ENCODE results near the gene PARD3B. TPM values are rescaled to one million over a fixed set of nuclear protein-coding genes. Genes with fewer than 3 reads are reported as not detected.

The PARD3B gene
- total and polyA plus RNA-seq, 2 of the 13 experiments (the other 11 are each of a cell fraction or from before 2014, with no cell fraction given), result 0.71 to 2.3 TPM

DNA sequence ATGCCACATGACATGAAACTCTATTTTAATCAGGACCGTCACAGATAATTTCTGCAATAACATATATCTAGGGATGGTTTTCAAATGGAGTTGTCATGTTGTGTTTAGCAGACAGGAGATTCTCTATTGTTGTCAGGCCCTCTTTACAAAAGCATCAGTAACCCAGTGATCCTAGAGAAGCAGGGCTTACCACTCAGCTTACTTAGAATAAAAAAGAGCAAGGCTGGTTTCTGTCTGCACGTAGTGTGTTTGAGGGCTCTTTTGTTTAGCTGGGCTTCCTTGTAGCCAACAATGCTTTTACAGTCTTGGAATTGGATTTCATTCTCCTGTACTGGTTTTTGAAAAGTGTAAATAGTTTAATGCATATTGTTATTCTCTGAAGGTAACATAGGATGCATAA, 926.5 kb downstream of the PARD3B start (continued):
- TF ChIP-seq, protein P1, sequence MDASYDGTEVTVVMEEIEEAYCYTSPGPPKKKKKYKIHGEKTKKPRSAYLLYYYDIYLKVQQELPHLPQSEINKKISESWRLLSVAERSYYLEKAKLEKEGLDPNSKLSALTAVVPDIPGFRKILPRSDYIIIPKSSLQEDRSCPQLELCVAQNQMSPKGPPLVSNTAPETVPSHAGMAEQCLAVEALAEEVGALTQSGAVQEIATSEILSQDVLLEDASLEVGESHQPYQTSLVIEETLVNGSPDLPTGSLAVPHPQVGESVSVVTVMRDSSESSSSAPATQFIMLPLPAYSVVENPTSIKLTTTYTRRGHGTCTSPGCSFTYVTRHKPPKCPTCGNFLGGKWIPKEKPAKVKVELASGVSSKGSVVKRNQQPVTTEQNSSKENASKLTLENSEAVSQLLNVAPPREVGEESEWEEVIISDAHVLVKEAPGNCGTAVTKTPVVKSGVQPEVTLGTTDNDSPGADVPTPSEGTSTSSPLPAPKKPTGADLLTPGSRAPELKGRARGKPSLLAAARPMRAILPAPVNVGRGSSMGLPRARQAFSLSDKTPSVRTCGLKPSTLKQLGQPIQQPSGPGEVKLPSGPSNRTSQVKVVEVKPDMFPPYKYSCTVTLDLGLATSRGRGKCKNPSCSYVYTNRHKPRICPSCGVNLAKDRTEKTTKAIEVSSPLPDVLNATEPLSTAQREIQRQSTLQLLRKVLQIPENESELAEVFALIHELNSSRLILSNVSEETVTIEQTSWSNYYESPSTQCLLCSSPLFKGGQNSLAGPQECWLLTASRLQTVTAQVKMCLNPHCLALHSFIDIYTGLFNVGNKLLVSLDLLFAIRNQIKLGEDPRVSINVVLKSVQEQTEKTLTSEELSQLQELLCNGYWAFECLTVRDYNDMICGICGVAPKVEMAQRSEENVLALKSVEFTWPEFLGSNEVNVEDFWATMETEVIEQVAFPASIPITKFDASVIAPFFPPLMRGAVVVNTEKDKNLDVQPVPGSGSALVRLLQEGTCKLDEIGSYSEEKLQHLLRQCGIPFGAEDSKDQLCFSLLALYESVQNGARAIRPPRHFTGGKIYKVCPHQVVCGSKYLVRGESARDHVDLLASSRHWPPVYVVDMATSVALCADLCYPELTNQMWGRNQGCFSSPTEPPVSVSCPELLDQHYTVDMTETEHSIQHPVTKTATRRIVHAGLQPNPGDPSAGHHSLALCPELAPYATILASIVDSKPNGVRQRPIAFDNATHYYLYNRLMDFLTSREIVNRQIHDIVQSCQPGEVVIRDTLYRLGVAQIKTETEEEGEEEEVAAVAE (CRISPR knock-in tag; IDR thresholded peaks at IDR 0.05; ENCODE audit: borderline replicate concordance), result no peak
- TF ChIP-seq TBP (CRISPR knock-in tag; IDR thresholded peaks at IDR 0.05), result no peak

DNA sequence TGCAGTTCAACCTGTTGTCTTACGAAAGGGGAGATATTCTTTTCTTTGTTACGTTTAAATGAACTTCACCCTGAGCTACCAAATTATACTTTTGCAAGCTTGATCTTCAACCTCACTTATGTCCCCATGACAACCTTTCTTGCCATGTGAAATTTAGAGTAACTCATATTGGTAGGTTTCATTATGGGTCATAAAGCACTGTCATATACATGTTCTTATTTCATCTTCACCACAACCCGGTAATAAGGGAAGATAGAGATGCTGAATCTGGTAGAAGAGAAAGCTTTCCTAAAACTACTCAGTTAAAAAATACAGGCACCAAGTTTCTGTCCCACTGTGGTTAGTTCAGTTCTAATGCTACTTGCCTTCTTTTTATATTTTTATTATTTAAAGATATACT, 928.5 kb downstream of the PARD3B start:
- no peaks in the 10 kb centered on the region for H3K4me1 ChIP-seq (ENCODE audit: insufficient read depth, low read length)
- POLR2A ChIA-PET, result no interaction called here
- TF ChIP-seq, protein P2, sequence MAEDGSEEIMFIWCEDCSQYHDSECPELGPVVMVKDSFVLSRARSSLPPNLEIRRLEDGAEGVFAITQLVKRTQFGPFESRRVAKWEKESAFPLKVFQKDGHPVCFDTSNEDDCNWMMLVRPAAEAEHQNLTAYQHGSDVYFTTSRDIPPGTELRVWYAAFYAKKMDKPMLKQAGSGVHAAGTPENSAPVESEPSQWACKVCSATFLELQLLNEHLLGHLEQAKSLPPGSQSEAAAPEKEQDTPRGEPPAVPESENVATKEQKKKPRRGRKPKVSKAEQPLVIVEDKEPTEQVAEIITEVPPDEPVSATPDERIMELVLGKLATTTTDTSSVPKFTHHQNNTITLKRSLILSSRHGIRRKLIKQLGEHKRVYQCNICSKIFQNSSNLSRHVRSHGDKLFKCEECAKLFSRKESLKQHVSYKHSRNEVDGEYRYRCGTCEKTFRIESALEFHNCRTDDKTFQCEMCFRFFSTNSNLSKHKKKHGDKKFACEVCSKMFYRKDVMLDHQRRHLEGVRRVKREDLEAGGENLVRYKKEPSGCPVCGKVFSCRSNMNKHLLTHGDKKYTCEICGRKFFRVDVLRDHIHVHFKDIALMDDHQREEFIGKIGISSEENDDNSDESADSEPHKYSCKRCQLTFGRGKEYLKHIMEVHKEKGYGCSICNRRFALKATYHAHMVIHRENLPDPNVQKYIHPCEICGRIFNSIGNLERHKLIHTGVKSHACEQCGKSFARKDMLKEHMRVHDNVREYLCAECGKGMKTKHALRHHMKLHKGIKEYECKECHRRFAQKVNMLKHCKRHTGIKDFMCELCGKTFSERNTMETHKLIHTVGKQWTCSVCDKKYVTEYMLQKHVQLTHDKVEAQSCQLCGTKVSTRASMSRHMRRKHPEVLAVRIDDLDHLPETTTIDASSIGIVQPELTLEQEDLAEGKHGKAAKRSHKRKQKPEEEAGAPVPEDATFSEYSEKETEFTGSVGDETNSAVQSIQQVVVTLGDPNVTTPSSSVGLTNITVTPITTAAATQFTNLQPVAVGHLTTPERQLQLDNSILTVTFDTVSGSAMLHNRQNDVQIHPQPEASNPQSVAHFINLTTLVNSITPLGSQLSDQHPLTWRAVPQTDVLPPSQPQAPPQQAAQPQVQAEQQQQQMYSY (CRISPR knock-in tag; IDR thresholded peaks at IDR 0.05), result no peak
- TF ChIP-seq SALL2 (CRISPR knock-in tag; IDR thresholded peaks at IDR 0.05) (no peak), FOXA1 (IDR thresholded peaks at IDR 0.05) (no peak), FOXA1 (CRISPR knock-in tag; IDR thresholded peaks at IDR 0.05) (no peak), ZNF83 (CRISPR knock-in tag; IDR thresholded peaks at IDR 0.05; ENCODE audit: borderline replicate concordance) (no peak), KLF12 (CRISPR knock-in tag; IDR thresholded peaks at IDR 0.05; ENCODE audit: borderline replicate concordance) (no peak)
- TF ChIP-seq, protein P3, sequence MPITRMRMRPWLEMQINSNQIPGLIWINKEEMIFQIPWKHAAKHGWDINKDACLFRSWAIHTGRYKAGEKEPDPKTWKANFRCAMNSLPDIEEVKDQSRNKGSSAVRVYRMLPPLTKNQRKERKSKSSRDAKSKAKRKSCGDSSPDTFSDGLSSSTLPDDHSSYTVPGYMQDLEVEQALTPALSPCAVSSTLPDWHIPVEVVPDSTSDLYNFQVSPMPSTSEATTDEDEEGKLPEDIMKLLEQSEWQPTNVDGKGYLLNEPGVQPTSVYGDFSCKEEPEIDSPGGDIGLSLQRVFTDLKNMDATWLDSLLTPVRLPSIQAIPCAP (CRISPR knock-in tag; IDR thresholded peaks at IDR 0.05; ENCODE audit: low read depth), result no peak
- TF ChIP-seq, protein P4, sequence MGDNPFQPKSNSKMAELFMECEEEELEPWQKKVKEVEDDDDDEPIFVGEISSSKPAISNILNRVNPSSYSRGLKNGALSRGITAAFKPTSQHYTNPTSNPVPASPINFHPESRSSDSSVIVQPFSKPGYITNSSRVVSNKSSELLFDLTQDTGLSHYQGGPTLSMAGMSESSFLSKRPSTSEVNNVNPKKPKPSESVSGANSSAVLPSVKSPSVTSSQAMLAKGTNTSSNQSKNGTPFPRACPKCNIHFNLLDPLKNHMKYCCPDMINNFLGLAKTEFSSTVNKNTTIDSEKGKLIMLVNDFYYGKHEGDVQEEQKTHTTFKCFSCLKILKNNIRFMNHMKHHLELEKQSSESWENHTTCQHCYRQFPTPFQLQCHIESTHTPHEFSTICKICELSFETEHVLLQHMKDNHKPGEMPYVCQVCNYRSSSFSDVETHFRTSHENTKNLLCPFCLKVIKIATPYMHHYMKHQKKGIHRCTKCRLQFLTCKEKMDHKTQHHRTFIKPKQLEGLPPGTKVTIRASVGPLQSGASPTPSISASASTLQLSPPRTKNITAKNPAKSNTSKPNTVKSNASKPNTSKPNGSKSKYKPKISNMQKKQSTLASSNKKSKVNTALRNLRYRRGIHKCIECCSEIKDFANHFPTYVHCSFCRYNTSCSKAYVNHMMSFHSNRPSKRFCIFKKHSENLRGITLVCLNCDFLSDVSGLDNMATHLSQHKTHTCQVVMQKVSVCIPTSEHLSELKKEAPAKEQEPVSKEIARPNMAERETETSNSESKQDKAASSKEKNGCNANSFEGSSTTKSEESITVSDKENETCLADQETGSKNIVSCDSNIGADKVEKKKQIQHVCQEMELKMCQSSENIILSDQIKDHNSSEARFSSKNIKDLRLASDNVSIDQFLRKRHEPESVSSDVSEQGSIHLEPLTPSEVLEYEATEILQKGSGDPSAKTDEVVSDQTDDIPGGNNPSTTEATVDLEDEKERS (CRISPR knock-in tag; IDR thresholded peaks at IDR 0.05), result no peak
- DNase-seq (ENCODE audit: low spot score) (no peak), FAIRE-seq (no peak), ATAC-seq (no peak)
- no peaks in the 10 kb centered on the region for H3K27me3 ChIP-seq (ENCODE audit: control insufficient read depth in 1 of 2, insufficient read depth in 2 of 2, low read length in 2 of 2)
- H3K36me3 ChIP-seq (replicated peaks in 1 of 2; ENCODE audit: control insufficient read depth in 1 of 2, insufficient read depth in 2 of 2, low read length in 2 of 2), result no peaks in the 10 kb centered on the region
- no peak overlapping the region for H2AFZ ChIP-seq (ENCODE audit: low read length)
- no peak overlapping the region for H3K9ac ChIP-seq (ENCODE audit: insufficient read depth, low read depth, low read length)
- CTCF ChIA-PET (ENCODE audit: low intra/inter-chr PET ratio, low total read pairs), result no interaction called here
- WGBS (ENCODE audit: low lambda C conversion rate), result 48% methylated on average over 3 of the region's 3 CpGs
- no peaks in the 10 kb centered on the region for H3K9me3 ChIP-seq (ENCODE audit: low read length)
- no TSS peak for BruUV-seq (replicated peaks)
- H3K4me2 ChIP-seq (ENCODE audit: low read depth, low read length), result no peak overlapping the region
- in situ Hi-C loops (cut with HindIII; ENCODE audit: extremely low pct_ligation_motif_present, low pct_unique_long_range_greater_than_20kb) (no loop called here), intact Hi-C loops (cut with micrococcal nuclease; ENCODE audit: unreplicated experiment) (no loop called here)
- no peak overlapping the region for H3K4me3 ChIP-seq (replicated peaks in 1 of 3; ENCODE audit: insufficient read depth in 1 of 3, low read depth in 2 of 3, low read length in 3 of 3)
- H3K27ac ChIP-seq (ENCODE audit: extremely low read length, insufficient read depth, low read length), result no peak overlapping the region
- no peaks in the 10 kb centered on the region for H4K20me1 ChIP-seq (ENCODE audit: insufficient read depth, low read length)
- no peaks in the 10 kb centered on the region for H3K79me2 ChIP-seq (ENCODE audit: insufficient read depth, low read length)

All from HepG2 (cell line).